ENCODE results near the gene OPCML. TPM values are rescaled to one million over a fixed set of nuclear protein-coding genes. Genes with fewer than 3 reads are reported as not detected.

OPCML gene
- total RNA-seq, 1 donor from 2014 or later: 0.10 TPM

DNA sequence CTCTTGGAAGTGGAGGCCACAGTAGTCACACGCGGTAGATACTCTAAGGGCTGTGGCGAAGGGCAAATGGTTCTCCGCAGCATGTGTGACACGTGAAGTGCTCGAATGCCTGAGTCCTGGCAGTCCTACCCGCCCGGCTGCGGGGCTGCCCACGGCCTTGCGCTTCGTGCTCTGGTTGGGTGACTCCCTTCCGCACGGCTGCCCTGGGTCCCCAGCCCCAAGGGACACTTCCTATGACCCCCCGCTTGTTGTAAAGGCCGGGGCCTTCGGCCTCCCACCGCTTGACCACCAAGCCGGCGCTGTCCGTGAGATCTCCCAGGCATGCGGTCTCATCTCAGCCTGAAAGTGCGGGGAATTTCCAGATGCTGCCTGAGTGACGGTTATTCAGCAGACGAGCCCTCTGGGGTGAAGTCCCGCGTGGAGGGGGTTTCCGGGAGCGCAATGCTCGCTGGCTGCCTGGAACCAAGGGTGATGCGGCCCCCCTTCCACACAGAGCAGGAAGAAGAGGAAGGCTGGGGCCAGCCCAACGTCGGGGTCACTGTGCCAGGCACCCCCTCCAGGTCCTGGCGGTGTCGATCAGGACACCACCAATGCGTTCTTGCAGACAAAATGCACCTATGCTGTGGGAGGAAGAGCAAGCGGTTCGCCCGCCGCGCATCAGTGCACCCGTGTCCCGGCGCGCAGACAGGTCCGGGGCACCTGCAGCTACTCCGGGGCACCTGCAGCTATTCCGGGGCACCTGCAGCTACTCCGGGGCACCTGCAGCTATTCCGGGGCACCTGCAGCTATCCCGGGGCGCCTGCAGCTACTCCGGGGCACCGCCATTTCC, 171.2 kb downstream of the OPCML start:
- no peak for DNase-seq (ENCODE audit: low spot score)

DNA sequence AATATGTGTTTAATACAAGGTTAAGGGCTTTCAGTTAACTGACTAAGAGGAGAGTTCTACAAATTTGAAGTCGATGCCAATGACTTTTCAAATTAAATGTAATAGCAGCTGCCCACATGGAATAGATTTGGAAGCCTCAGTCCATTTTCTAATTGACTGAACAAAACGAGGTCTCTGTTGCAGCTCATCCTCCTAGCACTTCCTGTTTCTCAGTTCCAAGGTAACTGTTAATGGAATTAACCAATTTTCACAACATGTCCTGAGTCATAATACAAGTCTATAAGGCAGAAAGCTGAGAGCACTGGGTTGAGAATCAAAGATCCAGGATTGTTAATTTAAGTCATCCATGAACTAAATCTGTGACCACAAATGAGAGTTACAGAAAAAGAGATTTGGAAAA, 177.2 kb downstream of the OPCML start:
- DNase-seq (ENCODE audit: low spot score): no peak

DNA sequence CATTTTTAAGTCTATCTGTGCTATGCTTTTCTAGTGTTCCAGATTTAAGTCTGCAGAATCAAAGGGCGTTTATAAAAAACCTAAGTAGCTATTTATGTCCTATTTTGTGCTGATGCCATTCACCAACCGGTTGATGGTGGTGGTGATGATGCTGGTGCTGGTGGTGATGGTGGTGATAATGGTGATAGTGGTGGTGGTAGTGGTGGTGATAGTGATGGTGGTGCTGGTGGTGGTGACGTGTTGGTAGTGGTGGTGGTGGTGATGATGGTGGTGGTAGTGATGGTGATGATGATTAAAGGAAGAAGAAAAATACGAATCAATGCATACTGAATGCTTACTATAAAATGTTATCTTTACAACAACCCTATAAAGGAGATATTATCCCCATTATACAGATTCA, 178.2 kb downstream of the OPCML start:
- no peak for DNase-seq (ENCODE audit: low spot score)

DNA sequence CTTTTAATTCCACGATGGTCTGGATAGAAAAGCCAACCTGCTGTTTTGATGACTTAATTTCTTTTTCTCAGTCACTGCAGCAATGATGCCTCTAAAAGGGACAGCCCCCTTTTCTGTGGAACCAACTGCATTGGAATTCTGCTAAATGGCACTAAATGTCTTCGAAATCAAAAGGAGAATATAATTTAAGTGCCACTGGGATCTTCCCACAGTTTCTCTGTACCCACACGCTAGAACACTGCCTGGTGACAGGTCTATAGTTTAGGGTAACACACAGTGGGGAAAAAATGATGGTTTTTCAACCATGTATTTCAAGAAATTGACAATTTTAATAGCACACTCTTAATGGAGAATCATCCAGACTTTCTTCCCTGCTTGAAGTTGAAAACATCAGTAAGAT, 182.3 kb downstream of the OPCML start:
- DNase-seq (ENCODE audit: low spot score): no peak

DNA sequence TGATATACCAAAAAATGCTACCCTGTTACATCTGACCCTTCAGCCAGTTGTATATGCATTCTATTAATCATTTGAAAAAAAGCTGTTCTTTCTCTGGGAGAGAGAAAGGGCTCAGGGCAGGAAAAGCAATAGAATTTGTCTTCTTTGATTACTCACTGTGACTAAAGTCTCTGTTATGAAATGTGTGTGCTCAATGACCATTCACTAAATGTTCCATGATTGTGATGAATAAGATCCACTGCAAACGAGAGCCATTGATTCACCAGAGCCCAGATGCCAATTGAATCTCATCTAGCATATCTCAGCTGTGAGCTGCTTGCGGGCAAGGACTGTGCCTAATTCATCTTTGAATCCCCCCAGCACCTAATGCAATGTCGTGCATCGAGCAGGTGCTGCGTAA, 184.3 kb downstream of the OPCML start:
- no peak for DNase-seq (ENCODE audit: low spot score)

DNA sequence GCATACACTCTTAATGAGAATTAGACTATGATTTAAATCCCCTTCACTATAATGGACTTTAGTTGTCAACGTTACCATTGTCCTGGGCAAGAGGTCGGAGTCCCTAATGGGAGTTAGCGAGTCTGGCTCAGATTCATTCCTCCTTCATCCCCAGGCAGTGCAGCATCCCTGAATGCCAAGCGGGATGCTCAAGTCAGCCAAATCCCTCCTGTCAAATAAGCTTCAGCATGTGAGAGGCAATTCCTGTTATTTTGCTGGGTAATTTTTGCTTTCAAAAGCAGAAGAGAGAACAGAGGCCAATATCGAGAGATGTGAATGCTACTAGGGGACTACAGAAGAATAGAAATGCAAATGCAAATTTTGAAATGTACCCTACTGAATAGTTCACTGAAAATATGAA, 186.2 kb downstream of the OPCML start:
- no peak for DNase-seq (ENCODE audit: low spot score)

DNA sequence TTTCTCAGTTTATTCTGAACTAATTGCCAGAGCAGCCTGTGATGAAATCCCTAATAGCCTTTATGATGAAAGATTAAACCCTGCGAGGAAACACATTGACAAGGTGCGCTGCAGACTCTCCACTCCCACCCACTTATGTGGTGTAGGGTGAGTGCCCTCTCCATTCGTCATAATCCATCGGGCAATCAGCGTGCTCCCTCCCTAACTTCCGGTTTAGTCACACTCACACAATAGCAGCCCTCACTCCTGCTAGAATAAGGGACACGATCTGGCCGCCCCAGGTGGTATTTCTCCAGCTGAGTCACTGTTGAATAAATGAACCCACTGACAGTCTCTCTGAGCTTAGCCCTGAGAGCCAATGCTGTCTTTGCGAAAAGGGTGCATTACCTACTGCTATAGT, 188.3 kb downstream of the OPCML start:
- DNase-seq (ENCODE audit: low spot score): no peak

DNA sequence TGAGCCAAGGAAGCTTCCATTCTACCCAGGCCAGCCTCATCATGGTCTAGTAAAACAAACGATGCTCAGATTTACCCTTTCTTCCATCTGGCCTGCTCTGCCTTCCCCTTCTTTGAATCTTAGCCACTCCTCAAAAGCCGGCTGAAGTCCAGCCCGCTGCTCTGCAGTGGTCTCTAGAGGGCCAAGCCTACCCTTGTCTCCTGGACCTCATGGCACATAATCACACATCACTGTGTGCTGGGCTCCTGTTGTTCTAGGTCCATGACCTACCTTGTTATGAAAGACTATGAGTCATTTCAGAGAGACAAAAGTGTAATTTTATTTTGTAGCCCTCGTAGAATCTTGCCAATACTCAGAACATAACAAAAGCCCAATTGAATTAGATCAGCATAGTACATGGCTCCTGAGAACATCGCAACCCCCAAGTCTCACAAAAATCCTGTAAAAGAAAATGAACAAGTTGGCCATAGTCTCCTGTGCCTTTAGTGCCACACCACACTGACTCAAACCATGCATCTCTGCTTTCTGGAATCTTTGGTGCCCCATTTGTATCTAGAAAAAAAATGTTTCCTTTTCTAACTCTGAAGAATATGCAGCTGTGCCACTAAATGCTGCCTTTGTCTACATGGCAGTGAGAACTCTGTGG, 192.7 kb downstream of the OPCML start:
- no peak for DNase-seq (ENCODE audit: low spot score)

DNA sequence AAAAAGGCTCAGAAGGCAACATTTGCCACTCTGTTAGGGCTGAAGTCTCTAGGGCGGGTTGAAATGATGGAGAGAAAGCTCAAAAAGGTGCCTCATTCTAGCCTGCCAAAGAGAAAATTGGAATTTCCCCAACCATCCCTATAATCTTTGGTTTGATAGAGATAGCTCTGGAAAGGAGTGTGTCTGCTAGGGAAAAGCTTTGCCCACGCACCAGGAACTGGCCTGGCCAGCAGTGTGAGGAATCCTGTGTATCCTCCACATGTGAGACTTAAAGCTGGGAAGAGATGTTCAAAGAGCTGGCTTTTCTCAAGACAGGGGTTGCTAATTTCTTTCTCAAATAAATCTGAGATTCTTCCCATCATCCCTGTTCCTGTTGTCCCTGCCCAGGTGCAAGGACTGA, 193.7 kb downstream of the OPCML start:
- no peak for DNase-seq (ENCODE audit: low spot score)

DNA sequence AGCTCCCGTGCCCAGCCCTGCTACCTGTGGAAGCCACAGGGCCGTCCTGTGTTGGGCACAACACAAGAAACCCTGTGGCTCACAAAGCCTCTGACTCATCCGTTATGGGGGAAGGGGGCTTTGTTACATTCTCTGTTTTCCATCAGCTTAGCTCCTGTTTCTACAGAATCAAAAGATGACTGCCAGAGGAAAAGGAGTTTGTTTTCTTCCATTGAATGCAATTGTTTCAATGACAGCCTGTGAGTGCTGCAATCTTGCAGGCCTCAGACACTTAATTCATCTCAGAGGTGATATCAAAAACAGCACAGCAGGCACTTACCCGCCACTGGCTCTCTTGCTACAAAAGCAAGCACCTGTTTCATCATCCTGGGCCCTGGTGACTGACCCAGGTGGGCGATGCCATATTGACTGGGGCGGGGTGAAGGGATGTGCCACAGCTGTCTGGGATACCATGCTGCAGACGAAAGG, 194.3 kb downstream of the OPCML start:
- no peak for DNase-seq (ENCODE audit: low spot score)

DNA sequence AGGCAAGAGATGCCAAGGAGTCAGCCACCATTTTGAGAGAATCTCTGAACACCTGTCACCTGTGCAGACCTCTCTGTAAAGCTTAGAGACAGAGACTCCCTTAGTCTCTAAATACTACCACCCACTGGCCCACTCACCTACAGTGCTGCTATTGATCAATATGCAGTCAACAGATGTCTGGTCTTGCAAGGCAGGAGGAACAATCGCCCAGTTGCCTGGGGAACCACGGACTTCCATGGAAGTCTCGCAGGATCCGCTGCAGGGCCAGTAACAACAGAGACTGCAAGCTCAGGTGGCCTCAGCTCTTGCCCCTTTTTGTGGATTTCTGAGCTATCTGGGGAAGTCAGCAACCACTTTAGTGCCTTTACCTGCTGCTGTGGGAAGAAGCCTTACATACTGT, 195.1 kb downstream of the OPCML start:
- DNase-seq (ENCODE audit: low spot score): no peak

DNA sequence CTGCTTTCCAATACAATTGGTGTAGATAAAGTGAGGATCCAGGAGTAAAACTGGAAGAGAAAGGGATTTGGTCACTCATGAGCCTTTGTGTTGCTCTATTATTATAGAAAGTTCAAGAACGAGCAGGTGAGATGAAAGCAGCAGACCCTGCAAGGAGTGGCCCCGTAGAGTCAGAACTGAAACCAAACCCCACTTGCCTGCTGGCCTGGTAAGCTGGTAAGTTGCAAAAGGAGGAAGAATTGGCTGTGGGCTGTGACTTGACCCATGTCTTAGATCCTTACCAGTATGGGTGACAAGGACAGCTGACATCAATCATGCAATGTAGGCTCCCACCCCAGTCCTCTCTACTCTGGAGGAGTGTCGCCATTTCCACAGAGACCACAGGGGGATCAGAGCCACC, 201.3 kb downstream of the OPCML start:
- DNase-seq (ENCODE audit: low spot score): no peak

DNA sequence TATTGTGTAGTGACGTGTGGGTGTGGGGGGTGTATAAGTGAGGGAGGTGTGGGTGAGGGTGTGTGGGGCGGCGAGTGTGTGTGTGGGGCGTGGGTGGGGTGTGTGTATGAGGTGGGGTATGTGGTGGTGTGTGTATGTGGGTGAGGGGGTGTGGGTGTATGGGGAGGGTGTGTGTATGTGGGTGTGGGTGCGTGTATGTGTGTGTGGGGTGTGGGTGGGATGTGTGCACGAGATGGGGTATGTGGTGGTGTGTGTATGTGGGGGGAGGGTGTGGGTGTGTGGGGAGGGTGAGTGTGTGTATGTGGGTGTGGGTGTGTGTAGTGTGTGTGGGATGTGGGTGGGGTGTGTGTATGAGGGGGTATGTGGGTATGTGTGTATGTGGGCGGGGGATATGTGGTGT, 205.5 kb downstream of the OPCML start:
- DNase-seq (ENCODE audit: low spot score): no peak

DNA sequence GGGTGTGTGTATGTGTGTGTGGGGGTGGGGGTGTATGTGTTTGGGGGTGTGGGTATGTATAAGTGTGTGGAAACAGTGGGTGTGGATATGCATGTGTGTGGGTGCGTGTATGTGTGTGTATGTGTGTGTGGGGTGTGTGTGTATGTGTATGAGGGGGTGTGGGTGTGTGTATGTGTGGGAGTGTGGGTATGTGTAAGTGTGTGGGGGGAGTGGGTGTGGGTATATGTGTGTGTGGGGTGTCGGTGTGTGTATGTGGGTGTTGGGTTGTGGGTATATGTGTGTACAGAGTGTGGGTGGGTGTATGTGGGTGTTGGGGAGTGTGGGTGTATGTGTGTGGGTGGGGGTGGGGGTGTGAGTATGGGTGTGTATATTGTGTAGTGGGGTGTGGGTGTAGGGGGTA, 206.0 kb downstream of the OPCML start:
- DNase-seq (ENCODE audit: low spot score): no peak

DNA sequence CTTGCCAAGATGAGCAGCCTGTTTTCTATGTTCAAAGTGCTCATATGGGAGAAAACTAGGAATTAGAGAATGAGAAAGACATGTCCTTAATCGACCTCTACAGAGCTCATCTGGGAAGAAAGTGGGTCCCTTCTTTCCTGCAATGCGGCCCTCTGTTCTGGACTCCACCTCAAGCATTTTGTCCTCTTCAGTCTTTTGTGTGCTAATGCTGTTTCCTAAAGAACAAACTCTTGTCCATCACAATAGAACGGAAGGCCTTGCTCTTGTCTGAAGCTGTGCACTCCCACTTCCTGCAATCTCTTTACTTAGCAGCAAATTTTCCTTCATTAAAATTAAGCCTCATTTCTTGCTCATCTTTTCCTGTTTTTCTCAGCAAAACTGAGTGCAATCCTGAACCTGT, 206.6 kb downstream of the OPCML start:
- DNase-seq (ENCODE audit: low spot score): no peak

DNA sequence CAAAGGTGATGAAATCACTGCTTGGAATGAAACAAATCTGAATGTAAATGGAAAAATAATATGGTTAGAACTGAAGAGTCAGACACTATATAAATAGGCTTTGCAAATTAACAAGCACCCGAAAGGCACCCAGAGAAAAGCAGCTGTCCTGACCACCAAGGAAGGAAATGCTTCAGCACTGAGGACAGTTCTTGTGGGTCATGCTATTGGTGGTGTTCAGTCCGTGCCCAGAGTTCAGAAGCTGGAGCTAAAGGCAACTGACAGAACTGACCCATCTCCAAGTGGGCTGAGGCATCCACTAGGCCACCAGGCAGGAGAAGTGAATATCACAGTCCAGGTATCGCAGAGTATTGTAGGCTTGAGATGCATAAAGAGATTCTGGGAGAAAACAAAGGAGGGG, 208.9 kb downstream of the OPCML start:
- DNase-seq (ENCODE audit: low spot score): no peak

DNA sequence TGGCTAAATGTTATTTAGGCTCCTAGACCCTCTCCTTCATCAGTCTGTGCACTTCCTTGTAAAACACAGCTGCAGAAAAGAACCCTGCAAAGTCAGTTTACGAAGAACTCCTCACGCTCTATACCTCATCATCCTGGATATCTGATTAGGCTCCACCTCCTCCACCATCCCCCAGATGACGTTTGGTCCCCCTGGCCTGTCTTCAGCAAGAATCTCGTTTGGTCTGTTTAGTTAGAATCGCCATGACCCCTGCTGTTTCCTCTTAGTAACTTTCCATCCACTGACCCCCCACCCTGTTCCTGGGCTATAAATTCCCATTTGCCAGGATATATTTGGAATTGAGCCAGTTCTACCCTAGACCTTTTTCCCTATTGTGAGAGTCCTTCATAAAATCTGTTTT, 214.1 kb downstream of the OPCML start:
- DNase-seq (ENCODE audit: low spot score): no peak

DNA sequence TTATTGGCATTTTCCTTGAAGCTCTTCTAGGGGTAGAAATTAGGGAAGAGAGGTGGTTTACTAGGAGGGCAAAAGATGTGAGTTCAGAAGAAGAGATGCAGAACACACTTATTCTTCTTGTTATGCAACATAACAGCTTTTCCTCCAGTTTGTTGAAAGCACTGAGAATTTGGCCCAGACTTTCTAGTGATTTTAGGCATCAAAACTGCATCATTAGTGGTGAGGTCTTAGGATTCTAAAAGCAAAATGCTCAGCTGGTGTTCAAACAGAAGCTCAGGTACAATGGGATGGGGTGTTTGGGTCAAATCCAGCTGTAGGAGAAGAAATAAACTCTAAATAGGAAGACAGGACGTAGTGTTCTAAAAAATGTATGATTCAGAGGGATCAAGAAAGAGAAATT, 221.1 kb downstream of the OPCML start:
- DNase-seq (ENCODE audit: low spot score): no peak

DNA sequence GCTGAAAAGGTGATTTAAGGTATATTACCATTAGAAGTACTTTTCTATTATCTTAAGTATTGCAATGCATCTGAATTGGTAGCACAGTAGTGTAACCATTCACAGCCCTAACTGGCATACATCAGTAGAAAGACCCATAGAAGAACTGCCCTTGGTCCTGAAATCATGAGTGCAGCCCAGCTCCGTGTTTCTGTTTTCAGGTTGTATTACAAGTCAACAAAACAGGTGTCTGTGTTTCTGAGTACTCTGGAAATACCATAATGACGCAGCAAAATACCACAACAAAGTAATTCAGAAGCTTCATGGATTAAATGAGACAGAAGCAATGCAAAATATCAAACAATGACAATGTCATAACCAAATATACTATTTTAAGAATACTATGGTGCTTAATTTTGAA, 226.3 kb downstream of the OPCML start:
- no peak for DNase-seq (ENCODE audit: low spot score)

DNA sequence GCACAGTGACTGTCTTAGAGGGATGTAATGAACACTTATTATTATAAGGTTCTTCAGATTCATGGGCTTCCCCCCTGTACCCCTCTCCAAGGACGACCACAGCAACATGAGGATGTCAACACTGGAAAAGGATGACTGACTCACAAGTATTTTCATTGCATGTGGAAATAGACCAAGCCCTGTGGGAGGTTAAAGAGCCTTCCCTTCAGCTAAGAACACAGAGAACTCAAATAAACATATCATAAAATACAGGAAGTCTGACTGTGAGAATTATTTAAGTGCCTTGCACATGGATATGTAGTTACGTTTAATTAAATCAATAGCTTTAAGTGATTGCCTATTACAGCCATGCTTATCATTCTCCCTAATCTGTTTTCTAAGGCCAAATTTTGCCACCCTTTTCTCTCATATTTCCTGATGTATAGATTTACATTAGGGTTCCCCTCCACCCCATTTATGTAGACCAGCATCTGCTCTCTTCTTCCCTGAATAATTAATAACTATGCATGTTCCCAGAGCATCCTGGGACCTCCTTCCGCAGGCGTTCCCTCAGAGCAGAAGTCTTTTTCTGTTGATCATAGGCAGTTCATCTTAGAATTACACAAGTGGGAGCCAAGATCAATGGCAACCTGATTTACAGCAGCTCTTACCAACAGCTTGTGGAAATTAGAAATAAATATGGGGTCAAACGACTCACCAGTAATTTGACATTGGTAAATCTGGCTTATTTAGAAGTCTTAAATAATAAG, 226.9 kb downstream of the OPCML start:
- DNase-seq (ENCODE audit: low spot score): no peak

DNA sequence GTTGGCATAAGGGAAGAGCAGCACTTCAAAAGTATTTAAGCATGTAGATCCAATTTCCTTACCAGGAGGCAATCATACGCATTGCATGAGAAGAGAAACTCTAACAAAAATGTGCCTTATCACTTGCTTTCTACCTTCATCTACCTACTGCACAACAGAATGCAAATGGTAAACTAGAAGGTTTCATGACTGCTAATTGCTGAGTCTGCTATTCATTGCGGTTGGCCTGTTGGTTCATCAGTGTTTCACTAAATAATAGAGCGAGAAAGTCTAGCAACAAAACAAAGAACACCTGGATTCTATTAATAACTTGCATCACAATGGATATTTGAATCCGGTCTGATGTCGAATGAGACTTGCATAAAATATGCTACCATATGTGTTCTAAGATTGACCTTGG, 229.0 kb downstream of the OPCML start:
- no peak for DNase-seq (ENCODE audit: low spot score)

DNA sequence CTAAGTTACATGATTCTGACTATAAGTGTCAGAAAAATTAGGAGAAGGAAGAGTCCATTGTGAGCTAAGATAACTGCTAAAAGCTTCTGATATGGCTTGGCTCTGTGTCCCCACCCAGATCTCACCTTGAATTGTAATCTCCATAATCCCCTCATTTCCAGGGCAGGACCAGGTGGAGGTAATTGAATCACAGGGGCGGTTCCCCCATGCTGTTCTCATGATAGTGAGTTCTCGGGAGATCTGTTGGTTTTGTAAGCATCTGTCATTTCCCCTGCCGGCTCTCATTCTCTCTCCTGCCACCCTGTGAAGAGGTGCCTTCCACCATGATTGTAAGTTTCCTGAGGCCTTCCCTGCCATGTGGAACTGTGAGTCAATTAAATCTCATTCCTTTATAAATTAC, 230.2 kb downstream of the OPCML start:
- DNase-seq (ENCODE audit: low spot score): no peak

DNA sequence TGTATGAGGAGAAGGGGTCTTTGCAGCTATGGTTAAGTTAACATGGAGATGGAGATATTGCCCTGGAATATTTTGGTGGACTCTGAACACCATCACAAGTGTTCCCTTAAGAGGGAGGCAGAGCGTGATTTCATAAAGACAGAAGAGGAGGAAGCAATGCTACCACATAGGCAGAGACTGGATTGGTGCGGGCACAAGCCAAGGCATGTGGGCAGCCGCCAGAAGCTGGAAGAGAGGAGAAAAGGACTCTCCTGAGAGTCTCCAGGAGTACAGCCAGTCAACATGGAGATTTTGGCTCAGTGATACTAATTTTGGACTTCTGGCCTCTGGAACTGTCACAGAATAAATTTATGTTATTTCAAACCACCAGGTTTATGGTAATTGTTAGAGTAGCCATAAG, 231.6 kb downstream of the OPCML start:
- DNase-seq (ENCODE audit: low spot score): no peak
